ENCODE measurements around the gene DNASE1L2.
"Not testable (repeated sequence)": the region's sequence is repeated elsewhere in the genome, so short reads cannot be mapped to it uniquely, and the experiment has no call there.

DNASE1L2 gene, protein sequence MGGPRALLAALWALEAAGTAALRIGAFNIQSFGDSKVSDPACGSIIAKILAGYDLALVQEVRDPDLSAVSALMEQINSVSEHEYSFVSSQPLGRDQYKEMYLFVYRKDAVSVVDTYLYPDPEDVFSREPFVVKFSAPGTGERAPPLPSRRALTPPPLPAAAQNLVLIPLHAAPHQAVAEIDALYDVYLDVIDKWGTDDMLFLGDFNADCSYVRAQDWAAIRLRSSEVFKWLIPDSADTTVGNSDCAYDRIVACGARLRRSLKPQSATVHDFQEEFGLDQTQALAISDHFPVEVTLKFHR

GRCh38 chr16:2236337-2237101 lies at the start of gene DNASE1L2:
Gene DNASE1L2, plus strand, starts transcription at chr16:2236444. Its CDS starts 373 bp downstream, at chr16:2236817.
- DNase-seq: no peak

- no peak for DNase-seq
These were observed 49.7 kb upstream of the DNASE1L2 start for GRCh38 chr16:2186505-2186904.

DNA sequence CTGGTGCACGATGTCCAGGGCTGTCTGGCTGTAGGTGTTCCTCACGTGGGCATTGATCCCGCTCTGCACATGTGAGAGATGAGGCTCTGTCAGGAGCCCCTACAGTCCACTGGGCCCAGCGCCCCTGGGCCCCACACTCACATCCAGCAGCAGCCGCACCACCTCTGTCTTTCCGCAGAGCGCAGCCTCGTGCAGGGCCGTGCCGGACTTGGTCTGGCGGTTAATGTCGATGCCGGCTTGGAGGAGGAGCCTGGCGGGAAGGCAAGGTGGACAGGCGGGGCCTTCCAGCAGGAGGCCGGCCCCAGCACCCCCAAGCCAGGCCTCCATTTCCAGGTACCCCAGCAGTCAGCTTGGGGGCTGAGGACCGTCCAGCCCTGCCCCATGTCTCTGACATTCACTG lies 49.0 kb upstream of the DNASE1L2 start:
- no peak for DNase-seq

- DNase-seq: no peak
These were observed 47.8 kb upstream of the DNASE1L2 start for GRCh38 chr16:2188395-2188794.

- no peak for DNase-seq
These were observed 46.9 kb upstream of the DNASE1L2 start for GRCh38 chr16:2189252-2189893.

GRCh38 chr16:2190002-2190658 lies 46.1 kb upstream of the DNASE1L2 start:
- DNase-seq: no peak

- DNase-seq: no peak
These were observed 45.4 kb upstream of the DNASE1L2 start for GRCh38 chr16:2190659-2191445.

DNA sequence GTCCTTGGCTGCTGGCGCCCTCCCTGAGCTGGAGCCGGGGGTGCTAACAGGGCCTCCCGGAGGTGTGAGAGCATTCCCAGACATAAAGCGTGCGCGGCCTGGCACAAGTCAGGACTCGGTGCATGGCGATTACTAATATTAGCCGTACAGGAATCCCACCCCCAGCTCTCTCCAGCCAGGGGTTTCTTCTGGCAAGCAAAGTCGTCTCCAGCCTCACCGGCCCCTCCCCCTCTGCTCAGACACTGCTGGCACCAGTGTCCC lies 44.9 kb upstream of the DNASE1L2 start:
- no peak for DNase-seq

DNA sequence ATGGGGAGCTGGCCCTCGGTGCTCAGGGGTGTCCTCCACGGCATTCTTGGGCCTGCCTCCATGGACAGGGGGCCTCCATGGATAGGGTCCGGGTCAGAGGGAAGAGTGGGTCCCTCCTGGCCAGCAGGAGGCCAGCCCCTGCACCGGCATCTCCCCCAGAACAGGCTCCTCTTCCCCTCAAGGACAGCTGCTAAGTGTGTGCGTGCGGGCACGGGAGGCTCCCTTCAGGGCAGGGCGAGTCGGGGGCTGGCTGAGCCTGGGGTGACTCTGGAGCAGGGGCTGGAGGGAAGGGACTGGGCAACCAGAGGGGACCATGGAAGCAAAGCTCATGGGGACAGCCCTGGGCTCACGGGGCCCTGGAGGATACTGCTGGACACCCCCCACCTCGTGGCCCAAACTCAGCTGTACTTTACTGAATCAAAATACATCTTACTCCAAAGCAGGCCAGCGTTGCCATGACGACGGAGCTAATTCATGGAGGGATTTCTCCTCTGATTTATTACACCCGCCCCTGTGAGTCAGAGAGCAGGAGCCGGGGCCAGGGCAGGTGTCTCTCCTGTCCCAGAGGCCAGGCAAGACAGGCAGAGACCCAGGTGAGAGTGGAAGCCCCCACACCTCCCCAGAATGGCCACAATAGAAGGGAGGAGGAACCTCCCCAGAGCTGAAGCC lies 41.9 kb upstream of the DNASE1L2 start:
- DNase-seq: peak; percentile 34

DNA sequence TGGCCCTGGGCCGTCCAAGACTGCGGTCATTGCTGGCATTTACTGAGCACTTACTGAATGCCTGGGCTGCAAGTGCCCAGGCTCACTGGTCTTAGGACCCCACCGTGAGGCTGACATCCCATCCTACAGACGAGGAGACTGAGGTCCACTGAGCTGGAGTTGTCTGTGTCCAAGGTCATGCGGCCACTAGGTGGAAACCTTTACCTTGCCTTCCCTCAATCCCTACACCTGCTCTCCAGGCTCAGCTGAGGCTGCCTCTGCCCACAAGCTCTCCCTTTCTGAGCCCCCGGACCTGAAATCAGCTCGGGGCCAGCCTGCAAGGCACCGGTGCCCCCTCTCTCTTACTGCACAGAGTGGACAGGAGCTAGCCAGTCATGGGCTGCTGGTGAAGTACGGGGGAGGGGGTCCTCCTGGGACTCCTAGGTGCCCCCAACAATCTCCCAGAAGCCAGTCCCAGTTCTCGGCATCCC lies 41.4 kb upstream of the DNASE1L2 start:
- DNase-seq: no peak

- no peak for DNase-seq
These were observed 40.7 kb upstream of the DNASE1L2 start for GRCh38 chr16:2195322-2196161.

GRCh38 chr16:2196162-2196980 lies 39.9 kb upstream of the DNASE1L2 start, which contains the start of gene CASKIN1:
Gene CASKIN1, minus strand, starts transcription at chr16:2196605. Its CDS starts 173 bp downstream, at chr16:2196432.
- DNase-seq: no peak

DNA sequence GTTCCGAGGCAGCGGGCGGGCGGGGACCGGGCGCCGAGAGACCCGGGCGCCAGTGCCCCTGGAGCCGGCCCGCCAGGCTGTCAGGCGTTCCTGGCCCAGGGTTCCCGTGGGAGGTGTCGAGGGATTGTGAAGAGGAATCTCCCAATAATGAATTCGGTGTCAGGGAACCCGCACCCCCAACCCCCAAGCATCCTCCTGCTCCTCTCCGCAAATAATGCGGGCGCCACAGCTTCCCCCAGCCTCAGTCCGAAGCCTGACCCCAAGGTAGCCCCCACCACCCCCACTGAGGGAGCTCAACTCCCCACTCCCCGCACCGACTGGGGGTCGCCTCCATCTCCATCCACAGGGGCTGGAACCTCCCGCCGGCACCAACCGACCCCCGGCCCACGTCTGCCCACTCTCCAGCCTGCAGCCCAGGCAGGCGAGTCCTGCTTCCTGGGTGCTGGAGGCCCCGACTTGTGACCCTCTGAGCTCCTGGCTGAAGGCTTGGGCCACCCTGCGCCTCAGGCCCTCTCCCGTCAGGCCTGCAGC lies 39.2 kb upstream of the DNASE1L2 start:
- no peak for DNase-seq

- DNase-seq: no peak
These were observed 38.5 kb upstream of the DNASE1L2 start for GRCh38 chr16:2197765-2198164.

DNA sequence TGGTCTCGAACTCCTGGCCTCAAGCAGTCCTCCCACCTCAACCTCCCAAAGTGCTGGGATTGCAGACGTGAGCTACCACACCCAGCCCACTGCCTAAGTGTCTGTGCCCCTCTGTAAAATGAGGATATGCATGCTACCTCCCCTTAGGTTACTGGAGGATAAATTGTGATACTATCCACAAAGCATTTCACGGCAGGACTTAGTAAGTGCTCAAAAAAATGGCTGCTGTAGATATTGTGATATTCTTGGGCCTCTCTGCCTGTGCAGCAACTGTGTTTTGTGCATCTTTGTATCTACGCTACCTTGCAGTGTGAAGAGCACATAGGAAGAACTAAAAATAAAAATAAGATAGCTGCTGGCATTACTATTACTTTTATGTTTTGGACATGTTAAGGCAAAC lies 38.0 kb upstream of the DNASE1L2 start:
- DNase-seq: no peak

DNA sequence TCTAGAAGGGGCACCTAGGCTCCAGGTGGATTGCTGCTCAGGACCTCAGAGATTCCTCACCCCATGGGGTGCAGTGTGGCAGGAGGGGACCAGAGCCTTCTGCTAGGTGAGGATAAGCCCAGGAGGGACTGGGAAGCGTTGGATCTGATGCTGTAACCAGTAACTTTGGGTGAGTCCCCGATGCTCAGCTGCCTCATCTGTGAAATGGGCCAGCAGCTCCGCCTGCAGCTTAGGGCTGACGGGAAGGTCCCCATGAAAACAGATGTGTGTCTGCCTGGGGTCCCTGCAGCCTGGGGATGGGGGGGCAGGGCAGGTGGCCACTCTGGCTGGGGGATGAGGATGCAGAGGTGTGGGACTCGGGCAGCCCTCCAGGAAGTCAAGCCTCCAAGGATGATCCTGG lies 37.1 kb upstream of the DNASE1L2 start:
- no peak for DNase-seq

DNA sequence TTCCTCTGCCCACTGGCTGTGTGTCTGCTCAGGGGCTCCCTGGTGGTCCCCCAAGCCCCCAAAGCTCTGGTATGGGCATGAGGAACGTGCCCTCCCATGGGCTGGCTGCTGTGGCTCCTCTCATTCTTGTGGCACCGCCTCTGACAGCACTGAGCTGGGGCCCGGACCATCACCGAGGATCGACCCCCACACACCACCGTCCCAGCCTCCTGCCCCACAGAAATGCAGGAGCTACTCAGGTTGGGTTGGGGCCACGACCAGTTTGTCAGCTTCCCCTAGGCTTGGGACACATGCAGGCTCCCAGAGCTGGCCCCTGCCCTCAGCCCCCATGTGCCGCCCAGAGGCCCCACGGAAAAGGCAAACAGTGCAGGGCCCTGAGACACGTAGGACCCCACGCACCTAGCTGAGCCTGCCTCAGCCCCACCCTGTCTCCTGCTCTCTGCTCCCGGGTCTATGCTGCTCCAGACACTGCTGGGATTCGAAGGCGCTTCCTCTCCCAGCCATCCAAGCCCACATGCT lies 36.6 kb upstream of the DNASE1L2 start:
- DNase-seq: no peak

DNA sequence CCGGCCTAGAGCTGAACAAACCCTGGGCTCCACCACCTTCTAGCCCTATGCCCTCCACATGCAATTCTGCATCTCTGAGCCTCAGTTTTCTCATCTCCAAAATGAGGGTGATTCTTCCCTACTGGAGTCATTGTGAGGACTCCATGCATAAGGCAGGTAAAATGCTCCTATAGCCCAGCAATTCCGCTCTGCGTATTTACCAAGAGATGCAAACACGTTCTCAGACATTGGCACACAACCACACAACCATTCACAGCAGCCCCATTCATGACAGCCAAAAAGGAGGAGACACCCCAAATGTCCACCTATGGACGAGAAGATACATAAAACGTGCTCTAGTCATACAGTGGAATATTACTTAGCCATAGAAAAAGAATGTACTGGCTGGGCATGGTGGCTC lies 35.9 kb upstream of the DNASE1L2 start:
- no peak for DNase-seq

DNA sequence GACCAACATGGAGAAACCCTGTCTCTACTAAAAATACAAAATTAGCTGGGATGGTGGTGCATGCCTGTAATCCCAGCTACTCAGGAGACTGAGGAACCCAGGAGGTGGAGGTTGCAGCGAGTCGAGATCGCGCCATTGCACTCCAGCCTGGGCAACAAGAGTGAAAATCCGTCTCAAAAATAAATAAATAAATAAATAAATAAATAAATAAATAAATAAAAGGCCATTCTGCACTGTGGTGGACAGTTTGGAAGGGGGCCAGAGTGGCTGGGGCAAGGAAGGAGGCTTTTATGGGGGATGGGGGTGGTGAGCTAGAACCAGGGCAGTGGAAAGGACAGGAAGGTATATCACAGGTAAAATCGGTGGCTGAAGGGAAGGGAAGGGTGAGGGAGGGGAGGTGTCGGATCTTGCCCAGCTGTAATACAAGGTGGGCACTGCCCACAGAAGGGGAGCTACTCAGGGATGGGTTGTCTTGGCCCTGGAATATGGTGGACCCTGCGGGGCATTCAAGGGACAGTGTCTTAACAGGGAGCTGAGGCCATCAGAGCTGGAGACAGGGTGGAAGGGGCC lies 33.0 kb upstream of the DNASE1L2 start:
- not testable (repeated sequence) for DNase-seq
